ENCODE results near the gene GRID2. TPM values are rescaled to one million over a fixed set of nuclear protein-coding genes. Genes with fewer than 3 reads are reported as not detected.

GRID2 gene
- total RNA-seq, 1 donor from 2014 or later = not detected

GRCh38 chr4:93317561-93317960, 1013.8 kb downstream of the GRID2 start:
- H3K4me3 Mint-ChIP-seq (ENCODE audit: unreplicated experiment) = no peak overlapping the region
- no peak for TF ChIP-seq CTCF (IDR thresholded peaks at IDR 0.05)
- no peaks in the 10 kb centered on the region for H3K27me3 Mint-ChIP-seq (ENCODE audit: unreplicated experiment)
- H3K9me3 Mint-ChIP-seq (ENCODE audit: unreplicated experiment) = no peaks in the 10 kb centered on the region
- no peaks in the 10 kb centered on the region for H3K36me3 Mint-ChIP-seq (ENCODE audit: unreplicated experiment)
- peaks cover 54% of the 10 kb centered on the region for H3K4me1 Mint-ChIP-seq (ENCODE audit: unreplicated experiment)
- no peak for DNase-seq (ENCODE audit: extremely low spot score, unreplicated experiment)
- peak overlapping the region; percentile 64 for H3K27ac Mint-ChIP-seq (ENCODE audit: unreplicated experiment)

GRCh38 chr4:93319041-93319440, 1015.3 kb downstream of the GRID2 start:
- H3K27me3 Mint-ChIP-seq (ENCODE audit: unreplicated experiment) = no peaks in the 10 kb centered on the region
- H3K36me3 Mint-ChIP-seq (ENCODE audit: unreplicated experiment) = no peaks in the 10 kb centered on the region
- peaks cover 46% of the 10 kb centered on the region for H3K4me1 Mint-ChIP-seq (ENCODE audit: unreplicated experiment)
- no peak overlapping the region for H3K27ac Mint-ChIP-seq (ENCODE audit: unreplicated experiment)
- no peaks in the 10 kb centered on the region for H3K9me3 Mint-ChIP-seq (ENCODE audit: unreplicated experiment)
- TF ChIP-seq CTCF (IDR thresholded peaks at IDR 0.05) = no peak
- DNase-seq (ENCODE audit: extremely low spot score, unreplicated experiment) = no peak
- no peak overlapping the region for H3K4me3 Mint-ChIP-seq (ENCODE audit: unreplicated experiment)

- DNase-seq (ENCODE audit: extremely low spot score, unreplicated experiment) = no peak
- H3K27ac Mint-ChIP-seq (ENCODE audit: unreplicated experiment) = no peak overlapping the region
- no peak overlapping the region for H3K4me3 Mint-ChIP-seq (ENCODE audit: unreplicated experiment)
Measured at GRCh38 chr4:93320356-93320755, 1016.6 kb downstream of the GRID2 start.

GRCh38 chr4:93327346-93327745, 1023.6 kb downstream of the GRID2 start:
- Mint-ChIP-seq H3K9me3 (ENCODE audit: unreplicated experiment) (no peaks in the 10 kb centered on the region), H3K4me3 (ENCODE audit: unreplicated experiment) (no peak overlapping the region), H3K27me3 (ENCODE audit: unreplicated experiment) (no peaks in the 10 kb centered on the region), H3K27ac (ENCODE audit: unreplicated experiment) (no peak overlapping the region), H3K36me3 (ENCODE audit: unreplicated experiment) (no peaks in the 10 kb centered on the region), H3K4me1 (ENCODE audit: unreplicated experiment) (no peaks in the 10 kb centered on the region)
- no peak for DNase-seq (ENCODE audit: extremely low spot score, unreplicated experiment)
- no peak for TF ChIP-seq CTCF (IDR thresholded peaks at IDR 0.05)

More at GRCh38 chr4:93320356-93320755, 1016.6 kb downstream of the GRID2 start:
- Mint-ChIP-seq H3K27me3 (ENCODE audit: unreplicated experiment) (no peaks in the 10 kb centered on the region), H3K36me3 (ENCODE audit: unreplicated experiment) (no peaks in the 10 kb centered on the region), H3K9me3 (ENCODE audit: unreplicated experiment) (no peaks in the 10 kb centered on the region), H3K4me1 (ENCODE audit: unreplicated experiment) (peaks cover 46% of the 10 kb centered on the region)
- no peak for TF ChIP-seq CTCF (IDR thresholded peaks at IDR 0.05)

- no peaks in the 10 kb centered on the region for H3K27me3 Mint-ChIP-seq (ENCODE audit: unreplicated experiment)
- H3K27ac Mint-ChIP-seq (ENCODE audit: unreplicated experiment) = no peak overlapping the region
- H3K36me3 Mint-ChIP-seq (ENCODE audit: unreplicated experiment) = no peaks in the 10 kb centered on the region
- no peak overlapping the region for H3K4me3 Mint-ChIP-seq (ENCODE audit: unreplicated experiment)
- no peaks in the 10 kb centered on the region for H3K4me1 Mint-ChIP-seq (ENCODE audit: unreplicated experiment)
- H3K9me3 Mint-ChIP-seq (ENCODE audit: unreplicated experiment) = no peaks in the 10 kb centered on the region
- TF ChIP-seq CTCF (IDR thresholded peaks at IDR 0.05) = no peak
- DNase-seq (ENCODE audit: extremely low spot score, unreplicated experiment) = no peak
Measured at GRCh38 chr4:93334003-93334402, 1030.2 kb downstream of the GRID2 start.
